Amniotic stem cell (primary cell): ENCODE measurements around the gene SIRT4.
"Not testable (repeated sequence)": the region's sequence is repeated elsewhere in the genome, so short reads cannot be mapped to it uniquely, and the experiment has no call there.

Source experiments
- DNase-seq: peaks from one replicate; lab custom pipeline; 2025; lab: John Stamatoyannopoulos, UW

SIRT4 gene

GRCh38 chr12:120335447-120335846 lies 33.3 kb downstream of the SIRT4 start:
- peak; percentile 17 for DNase-seq

GRCh38 chr12:120336392-120336791 lies 34.3 kb downstream of the SIRT4 start:
- not testable (repeated sequence) for DNase-seq

GRCh38 chr12:120337730-120338129 lies 35.6 kb downstream of the SIRT4 start:
- DNase-seq, result no peak

GRCh38 chr12:120339256-120339655 lies 37.1 kb downstream of the SIRT4 start:
- DNase-seq, result no peak

GRCh38 chr12:120342175-120343038 lies 40.3 kb downstream of the SIRT4 start:
- no peak for DNase-seq

- DNase-seq, result no peak
Measured at GRCh38 chr12:120343039-120343537, 41.0 kb downstream of the SIRT4 start.

- DNase-seq, result no peak
Measured at GRCh38 chr12:120343692-120344091, 41.6 kb downstream of the SIRT4 start.

- no peak for DNase-seq
Measured at GRCh38 chr12:120346031-120346430, 43.9 kb downstream of the SIRT4 start.

- no peak for DNase-seq
Measured at GRCh38 chr12:120346681-120347080, 44.6 kb downstream of the SIRT4 start.

GRCh38 chr12:120347766-120348165 lies 45.6 kb downstream of the SIRT4 start:
- DNase-seq, result no peak

- DNase-seq, result no peak
Measured at GRCh38 chr12:120350576-120351350, 48.6 kb downstream of the SIRT4 start.

- no peak for DNase-seq
Measured at GRCh38 chr12:120352117-120352516, 50.0 kb downstream of the SIRT4 start.

GRCh38 chr12:120353136-120353535 lies 51.0 kb downstream of the SIRT4 start:
- DNase-seq, result no peak

- DNase-seq, result no peak
Measured at GRCh38 chr12:120353556-120354317, 51.6 kb downstream of the SIRT4 start.

GRCh38 chr12:120356567-120357030 lies 54.5 kb downstream of the SIRT4 start:
- peak; percentile 69 for DNase-seq

GRCh38 chr12:120357104-120357503 lies 55.0 kb downstream of the SIRT4 start:
- DNase-seq, result no peak

- DNase-seq, result no peak
Measured at GRCh38 chr12:120358412-120359100, 56.4 kb downstream of the SIRT4 start.

- no peak for DNase-seq
Measured at GRCh38 chr12:120359128-120359527, 57.0 kb downstream of the SIRT4 start.

- DNase-seq, result no peak
Measured at GRCh38 chr12:120361506-120362208, 59.5 kb downstream of the SIRT4 start.
